Hepatocyte (in vitro differentiated cells): ENCODE data around the gene PTPRD. TPM values are rescaled to one million over a fixed set of nuclear protein-coding genes. Genes with fewer than 3 reads are reported as not detected.

Experiments
- DNase-seq: peaks from one replicate; pipeline ENCODE4 v3.0.0-alpha.2; 2016; ENCODE audit warnings: low spot score
- H2AFZ ChIP-seq: fragments of 200-600 bp; sonication (generic); 2 replicates; pipeline ENCODE4 v1.6.0; 2016; ENCODE audit warnings: antibody characterized with exemption, mild to moderate bottlenecking
- H3K27ac ChIP-seq: fragments of 200-600 bp; sonication (generic); 2 replicates; pipeline ENCODE4 v1.5.1; 2016; ENCODE audit warnings: mild to moderate bottlenecking
- H3K27me3 ChIP-seq: fragments of 200-600 bp; sonication (generic); 2 replicates; pipeline ENCODE4 v1.6.1; 2016
- H3K36me3 ChIP-seq: fragments of 200-600 bp; sonication (generic); replicated peaks from 2 replicates; pipeline ENCODE4 v1.5.1; 2016; ENCODE audit warnings: low read depth; ENCODE audit not compliant: insufficient read depth
- H3K4me1 ChIP-seq: fragments of 200-600 bp; sonication (generic); 2 replicates; pipeline ENCODE4 v1.5.1; 2016; ENCODE audit warnings: mild to moderate bottlenecking, moderate library complexity; ENCODE audit not compliant: insufficient read depth
- H3K4me2 ChIP-seq: fragments of 200-600 bp; sonication (generic); 2 replicates; pipeline ENCODE4 v1.6.0; 2016
- H3K4me3 ChIP-seq: fragments of 200-600 bp; sonication (generic); 2 replicates; pipeline ENCODE4 v1.5.1; 2016; ENCODE audit warnings: mild to moderate bottlenecking
- H3K79me2 ChIP-seq: fragments of 200-600 bp; sonication (generic); 2 replicates; pipeline ENCODE4 v1.6.0; 2017; ENCODE audit warnings: mild to moderate bottlenecking
- H3K9me2 ChIP-seq: fragments of 200-600 bp; sonication (generic); replicated peaks from 2 replicates; pipeline ENCODE4 v1.6.0; 2017; ENCODE audit warnings: mild to moderate bottlenecking; ENCODE audit not compliant: insufficient read depth
- H3K9me3 ChIP-seq: fragments of 200-600 bp; sonication (generic); 2 replicates; pipeline ENCODE4 v1.5.1; 2016; ENCODE audit warnings: low read depth, mild to moderate bottlenecking
- H4K20me1 ChIP-seq: fragments of 200-600 bp; sonication (generic); 2 replicates; pipeline ENCODE4 v1.6.0; 2016; ENCODE audit warnings: mild to moderate bottlenecking; ENCODE audit not compliant: insufficient read depth, poor library complexity, severe bottlenecking
- EZH2 ChIP-seq: fragments of 200-600 bp; sonication (generic); IDR thresholded peaks from 2 replicates; pipeline ENCODE4 v1.6.1; 2016; ENCODE audit warnings: antibody characterized with exemption, mild to moderate bottlenecking, borderline replicate concordance
- EZH2phosphoT487 ChIP-seq: fragments of 200-600 bp; sonication (generic); IDR thresholded peaks from one replicate; pipeline ENCODE4 v1.6.1; 2018; ENCODE audit warnings: antibody characterized with exemption, mild to moderate bottlenecking, low read depth, moderate library complexity; ENCODE audit not compliant: unreplicated experiment, severe bottlenecking
- WGBS: methylation state at CpG from one replicate; pipeline ENCODE4 v1.1.6; 2016; ENCODE audit warnings: low lambda C conversion rate; ENCODE audit errors: missing lambda C conversion rate; 5-methylcytosine and 5-hydroxymethylcytosine counted together
- polyA plus RNA-seq: library from polyadenylated mRNA; unstranded; fragments of >200 nt; fragmentation: Nextera tagmentation; extraction: Ambion mirVana; gene quantifications from 2 replicates; pipeline ENCODE4 v1.2.1, GENCODE V29; 2016
- total RNA-seq: library from RNA; depleted of rRNA; stranded (reverse); fragments of >200 nt; gene quantifications from 2 replicates; pipeline ENCODE4 v1.2.3, GENCODE V29; 2014
- TF ChIP-seq, protein P1 (sequence below): fragments of 200-600 bp; sonication (generic); IDR thresholded peaks from 2 replicates; pipeline ENCODE4 v1.5.1; 2016; ENCODE audit warnings: antibody characterized with exemption, mild to moderate bottlenecking; ENCODE audit not compliant: poor library complexity

PTPRD gene
- total and polyA plus RNA-seq, 2 experiments from 2014 or later = 6.5 to 77.6 TPM

DNA sequence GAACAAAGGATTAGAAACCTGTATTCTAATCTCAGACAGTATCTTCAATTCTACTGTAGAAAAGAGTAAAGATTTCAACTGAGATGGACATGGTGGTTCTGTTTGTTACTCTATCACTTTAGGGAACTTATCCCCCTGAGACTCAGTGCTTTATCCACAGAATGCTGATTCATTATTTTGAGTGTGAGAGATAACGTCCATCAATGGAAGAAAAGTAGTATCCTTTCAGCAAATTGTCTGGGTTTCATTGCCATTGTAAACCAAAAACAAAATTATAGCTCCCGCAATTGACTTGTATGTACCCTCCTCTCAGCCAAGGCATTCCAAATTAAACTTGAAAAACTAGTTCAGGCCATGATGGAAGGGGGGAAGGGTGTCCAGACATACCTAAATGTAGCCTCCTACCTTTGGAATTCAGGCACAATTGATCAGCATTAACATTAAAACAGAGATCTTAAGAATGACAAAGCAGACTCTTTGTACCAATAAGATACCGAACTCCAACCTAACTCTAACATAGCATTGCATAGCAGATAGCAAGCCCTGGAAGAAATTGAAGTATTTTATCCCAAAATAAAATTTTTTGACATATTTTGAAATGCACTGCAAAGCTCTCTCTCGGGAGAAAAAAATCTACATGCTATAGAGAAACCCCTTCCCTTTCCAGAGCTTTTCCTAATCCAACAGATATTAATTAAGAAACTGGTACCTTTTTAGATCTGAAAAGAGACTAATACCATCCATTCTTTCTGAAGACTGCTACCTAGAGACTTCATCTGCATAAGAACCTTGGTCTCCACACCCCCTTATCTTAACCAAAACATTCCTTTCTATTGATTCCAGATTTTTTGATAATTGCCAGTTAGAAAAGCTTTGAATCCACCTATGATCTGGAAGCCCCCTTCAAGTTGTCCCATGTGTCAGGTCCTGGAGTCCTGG is 1055.7 kb downstream of the PTPRD start:
- Histone ChIP-seq H3K9me2 (no peaks in the 10 kb centered on the region), H3K27me3 (no peaks in the 10 kb centered on the region), H3K36me3 (no peaks in the 10 kb centered on the region), H3K4me2 (no peak overlapping the region), H3K4me3 (no peak overlapping the region), H4K20me1 (no peaks in the 10 kb centered on the region), H3K27ac (no peak overlapping the region), H2AFZ (no peak overlapping the region), H3K79me2 (no peaks in the 10 kb centered on the region), H3K9me3 (no peaks in the 10 kb centered on the region), H3K4me1 (no peaks in the 10 kb centered on the region)
- DNase-seq = no peak
- no peak for TF ChIP-seq EZH2
- TF ChIP-seq EZH2phosphoT487 = no peak
- TF ChIP-seq, protein P1, sequence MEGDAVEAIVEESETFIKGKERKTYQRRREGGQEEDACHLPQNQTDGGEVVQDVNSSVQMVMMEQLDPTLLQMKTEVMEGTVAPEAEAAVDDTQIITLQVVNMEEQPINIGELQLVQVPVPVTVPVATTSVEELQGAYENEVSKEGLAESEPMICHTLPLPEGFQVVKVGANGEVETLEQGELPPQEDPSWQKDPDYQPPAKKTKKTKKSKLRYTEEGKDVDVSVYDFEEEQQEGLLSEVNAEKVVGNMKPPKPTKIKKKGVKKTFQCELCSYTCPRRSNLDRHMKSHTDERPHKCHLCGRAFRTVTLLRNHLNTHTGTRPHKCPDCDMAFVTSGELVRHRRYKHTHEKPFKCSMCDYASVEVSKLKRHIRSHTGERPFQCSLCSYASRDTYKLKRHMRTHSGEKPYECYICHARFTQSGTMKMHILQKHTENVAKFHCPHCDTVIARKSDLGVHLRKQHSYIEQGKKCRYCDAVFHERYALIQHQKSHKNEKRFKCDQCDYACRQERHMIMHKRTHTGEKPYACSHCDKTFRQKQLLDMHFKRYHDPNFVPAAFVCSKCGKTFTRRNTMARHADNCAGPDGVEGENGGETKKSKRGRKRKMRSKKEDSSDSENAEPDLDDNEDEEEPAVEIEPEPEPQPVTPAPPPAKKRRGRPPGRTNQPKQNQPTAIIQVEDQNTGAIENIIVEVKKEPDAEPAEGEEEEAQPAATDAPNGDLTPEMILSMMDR = no peak
- 28% methylated on average over 4 of the region's 4 CpGs for WGBS

DNA sequence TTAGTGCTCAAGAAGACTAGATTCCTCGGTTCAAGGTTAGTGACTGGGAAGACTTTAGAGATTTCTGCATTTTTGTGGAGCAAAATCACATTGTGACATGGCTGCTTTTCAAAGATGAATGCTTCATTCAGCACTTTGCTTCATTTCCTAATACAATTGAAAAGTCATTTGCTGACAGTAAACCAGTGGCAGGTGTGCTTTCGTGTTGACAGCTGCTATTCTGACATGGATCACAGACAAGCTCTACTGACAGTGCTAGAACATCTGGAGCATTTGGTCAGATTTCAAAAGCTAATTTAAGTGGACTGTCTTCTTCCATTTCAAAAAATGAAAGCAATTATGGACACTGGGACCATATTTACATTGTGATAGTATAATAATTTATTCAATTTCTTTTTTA is 1060.1 kb downstream of the PTPRD start:
- TF ChIP-seq, protein P1 = no peak
- TF ChIP-seq EZH2 (no peak), EZH2phosphoT487 (no peak)
- no peak overlapping the region for H2AFZ ChIP-seq
- no peak overlapping the region for H3K27ac ChIP-seq
- no peak overlapping the region for H3K4me2 ChIP-seq
- WGBS = 81% methylated on average over 2 of the region's 2 CpGs
- no peak overlapping the region for H3K4me3 ChIP-seq
- H3K9me2 ChIP-seq = no peaks in the 10 kb centered on the region
- no peaks in the 10 kb centered on the region for H3K27me3 ChIP-seq
- H3K79me2 ChIP-seq = no peaks in the 10 kb centered on the region
- no peaks in the 10 kb centered on the region for H3K9me3 ChIP-seq
- no peaks in the 10 kb centered on the region for H3K4me1 ChIP-seq
- no peaks in the 10 kb centered on the region for H4K20me1 ChIP-seq
- DNase-seq = no peak
- H3K36me3 ChIP-seq = no peaks in the 10 kb centered on the region

GRCh38 chr9:9538766-9539165 is 1074.0 kb downstream of the PTPRD start:
- TF ChIP-seq EZH2phosphoT487 (no peak), EZH2 (no peak)
- TF ChIP-seq, protein P1 = no peak
- Histone ChIP-seq H3K9me3 (no peaks in the 10 kb centered on the region), H3K27me3 (no peaks in the 10 kb centered on the region), H3K36me3 (no peaks in the 10 kb centered on the region), H2AFZ (no peak overlapping the region), H3K9me2 (no peaks in the 10 kb centered on the region), H4K20me1 (no peaks in the 10 kb centered on the region), H3K4me2 (no peak overlapping the region), H3K27ac (no peak overlapping the region), H3K4me3 (no peak overlapping the region), H3K4me1 (no peaks in the 10 kb centered on the region), H3K79me2 (no peaks in the 10 kb centered on the region)
- no peak for DNase-seq
